HG03558 (cell line): ENCODE results near the gene NTMT1.
"Not testable (repeated sequence)": the region's sequence is repeated elsewhere in the genome, so short reads cannot be mapped to it uniquely, and the experiment has no call there.

Experiments used
- ATAC-seq: cut with Tn5 transposase; IDR thresholded peaks from one replicate; pipeline ENCODE4 v1.9.1; 2021; ENCODE audit warnings: moderate number of reproducible peaks; ENCODE audit not compliant: unreplicated experiment; ENCODE audit errors: extremely low read depth

NTMT1 gene

GRCh38 chr9:129649726-129650679, 24.0 kb downstream of the NTMT1 start:
- ATAC-seq, result no peak

- ATAC-seq, result no peak
These were observed 24.8 kb downstream of the NTMT1 start for GRCh38 chr9:129650680-129651235.

- ATAC-seq, result no peak
These were observed 28.0 kb downstream of the NTMT1 start for GRCh38 chr9:129653823-129654553.

- no peak for ATAC-seq
These were observed 28.6 kb downstream of the NTMT1 start for GRCh38 chr9:129654554-129655040.

GRCh38 chr9:129655154-129655553, 29.2 kb downstream of the NTMT1 start:
- no peak for ATAC-seq

- no peak for ATAC-seq
These were observed 29.7 kb downstream of the NTMT1 start for GRCh38 chr9:129655696-129656095.

- no peak for ATAC-seq
These were observed 30.9 kb downstream of the NTMT1 start for GRCh38 chr9:129656795-129657390.

GRCh38 chr9:129661029-129661428, 35.1 kb downstream of the NTMT1 start:
- ATAC-seq, result no peak

- ATAC-seq, result not testable (repeated sequence)
These were observed 36.3 kb downstream of the NTMT1 start for GRCh38 chr9:129662239-129662638.

GRCh38 chr9:129664746-129665388, 38.9 kb downstream of the NTMT1 start:
- no peak for ATAC-seq

- no peak for ATAC-seq
These were observed 39.4 kb downstream of the NTMT1 start, which contains the start of gene PRRX2 for GRCh38 chr9:129665389-129665775. Gene PRRX2, plus strand, starts transcription at chr9:129665647. Its CDS starts 221 bp downstream, at chr9:129665868.

GRCh38 chr9:129665814-129666520, 40.0 kb downstream of the NTMT1 start:
- no peak for ATAC-seq

- no peak for ATAC-seq
These were observed 40.6 kb downstream of the NTMT1 start for GRCh38 chr9:129666575-129666974.

GRCh38 chr9:129667378-129667777, 41.4 kb downstream of the NTMT1 start:
- no peak for ATAC-seq

- no peak for ATAC-seq
These were observed 41.9 kb downstream of the NTMT1 start for GRCh38 chr9:129667850-129668249.

GRCh38 chr9:129669141-129669718, 43.3 kb downstream of the NTMT1 start:
- no peak for ATAC-seq

GRCh38 chr9:129669946-129670345, 44.0 kb downstream of the NTMT1 start:
- ATAC-seq, result no peak

- no peak for ATAC-seq
These were observed 45.1 kb downstream of the NTMT1 start for GRCh38 chr9:129671065-129671464.

- no peak for ATAC-seq
These were observed 45.6 kb downstream of the NTMT1 start for GRCh38 chr9:129671519-129671918.
